Right lobe of liver (tissue), 6 donors: ENCODE data around the gene EXOC3L1. TPM values are rescaled to one million over a fixed set of nuclear protein-coding genes. Genes with fewer than 3 reads are reported as not detected.
A peak's percentile ranks its signal among the peaks of the same experiment; 100 is the strongest.

Experiments
- ATAC-seq, 4 donors: fragments of 200-7000 bp; cut with Tn5 transposase; one replicate each; pipeline ENCODE4 v1.9.1; 2020; ENCODE audit warnings: mild to moderate bottlenecking in 4 of 4, moderate library complexity in 4 of 4
- DNase-seq, 3 donors: peaks; one replicate each; pipeline ENCODE4 v3.0.0-alpha.2; 2020
- H3K27ac ChIP-seq, 3 donors: fragments of 200-600 bp; one replicate each; pipeline ENCODE4 v1.8.0; 2022
- H3K27me3 ChIP-seq, 2 donors: fragments of 200-600 bp; one replicate each; pipeline ENCODE4 v1.8.0; 2022
- H3K36me3 ChIP-seq, 4 donors: fragments of 200-600 bp; sonication (generic) in 1 of 4; one replicate each; pipeline versions ENCODE4 v1.5.1 to v1.8.0; 2017 to 2022; ENCODE audit warnings: control low read depth in 1 of 4
- H3K4me1 ChIP-seq, 4 donors: fragments of 200-600 bp; sonication (generic) in 1 of 4; one replicate each; pipeline versions ENCODE4 v1.5.1 to v1.8.0; 2017 to 2022; ENCODE audit warnings: control low read depth in 1 of 4
- H3K4me3 ChIP-seq, 3 donors: fragments of 200-600 bp; one replicate each; pipeline ENCODE4 v1.8.0; 2022
- H3K9me3 ChIP-seq, 4 donors: fragments of 200-600 bp; sonication (generic) in 1 of 4; one replicate each; pipeline versions ENCODE4 v1.5.1 to v1.8.0; 2017 to 2022; ENCODE audit warnings: control low read depth in 1 of 4
- POLR2A ChIP-seq: fragments of 450-650 bp; IDR thresholded peaks from one replicate; pipeline ENCODE4 v1.6.1; 2017; ENCODE audit warnings: antibody characterized with exemption, mild to moderate bottlenecking
- WGBS: methylation state at CpG from one replicate; pipeline ENCODE4 v1.1.6; 2018; ENCODE audit warnings: low coverage, low lambda C conversion rate; ENCODE audit not compliant: insufficient coverage; ENCODE audit errors: missing lambda C conversion rate; 5-methylcytosine and 5-hydroxymethylcytosine counted together
- intact Hi-C, 2 donors: fragments of 100-400 bp; cut with DNase I; formaldehyde crosslinking; loops; one replicate each; pipeline versions ENCODE4 v1.11.2 to v1.14.1; 2022
- total RNA-seq, 6 experiments: library from RNA; depleted of rRNA in 2 of 6; stranded (reverse); fragments of >200 nt in 2 of 6; fragmentation: NEBNext Ultra II Directional in 3 of 6; extraction: Animal tissue kit (Norgen Biotek cat#: 25700) in 3 of 6; gene quantifications; one replicate each; pipeline versions ENCODE4 v1.1.0 to v1.2.4, GENCODE V29; 2016 to 2023
- TF ChIP-seq, protein P1 (sequence below), 4 donors: fragments of 200-600 bp in 3 of 4; fragments of 450-650 bp in 1 of 4; IDR thresholded peaks; one replicate each; pipeline versions ENCODE4 v1.5.1 to v1.8.0; 2016 to 2022; ENCODE audit warnings: antibody characterized with exemption in 4 of 4, mild to moderate bottlenecking in 2 of 4
- donor health status: DM: no; HTN: yes; CAD: no.
- donor health status: DM: no; HTN: no; CAD: no.
- donor health status: DM: no; HTN: no; CAD: no.
- donor health status: DM: no; HTN: yes; CAD: no.
- donor health status: DM: no; HTN: yes; CAD: no.

Gene EXOC3L1
- total RNA-seq, 6 experiments from 2014 or later, result 1.8 to 4.3 (median 2.5) TPM

DNA sequence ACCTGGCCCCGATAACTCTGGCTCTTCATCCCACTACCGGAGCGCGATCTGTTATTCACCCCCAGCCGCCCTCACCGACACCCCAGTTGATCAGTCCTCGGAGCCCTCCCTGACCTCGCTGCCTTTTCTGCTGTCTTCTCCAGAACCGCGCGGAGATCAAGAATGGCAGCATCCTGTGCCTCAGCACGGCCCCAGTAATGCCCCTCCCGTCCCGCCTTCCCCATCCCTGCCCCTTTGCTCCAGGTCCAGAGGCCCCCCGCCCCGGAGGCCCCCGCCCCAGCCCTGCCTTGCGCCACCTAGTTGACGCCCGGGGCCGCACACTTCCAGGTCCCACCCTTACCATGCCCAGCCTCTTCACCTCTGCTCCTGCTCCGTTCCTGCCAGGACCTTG is 9.9 kb upstream of the EXOC3L1 start:
- Histone ChIP-seq H3K27ac (no peak overlapping the region), H3K4me1 (peaks cover 0 to 7% (median 0%) of the 10 kb centered on the region in 4 donors), H3K27me3 (no peaks in the 10 kb centered on the region), H3K4me3 (peak overlapping the region; percentile 30 to 58 (median 51)), H3K36me3 (peaks cover 0 to 39% (median 14%) of the 10 kb centered on the region in 4 donors), H3K9me3 (no peaks in the 10 kb centered on the region)
- DNase-seq (no peak), ATAC-seq (peak; percentile 1 to 12 (median 5))
- WGBS, result 40% methylated on average over 5 of the region's 22 CpGs
- TF ChIP-seq POLR2A, result no peak
- TF ChIP-seq, protein P1, sequence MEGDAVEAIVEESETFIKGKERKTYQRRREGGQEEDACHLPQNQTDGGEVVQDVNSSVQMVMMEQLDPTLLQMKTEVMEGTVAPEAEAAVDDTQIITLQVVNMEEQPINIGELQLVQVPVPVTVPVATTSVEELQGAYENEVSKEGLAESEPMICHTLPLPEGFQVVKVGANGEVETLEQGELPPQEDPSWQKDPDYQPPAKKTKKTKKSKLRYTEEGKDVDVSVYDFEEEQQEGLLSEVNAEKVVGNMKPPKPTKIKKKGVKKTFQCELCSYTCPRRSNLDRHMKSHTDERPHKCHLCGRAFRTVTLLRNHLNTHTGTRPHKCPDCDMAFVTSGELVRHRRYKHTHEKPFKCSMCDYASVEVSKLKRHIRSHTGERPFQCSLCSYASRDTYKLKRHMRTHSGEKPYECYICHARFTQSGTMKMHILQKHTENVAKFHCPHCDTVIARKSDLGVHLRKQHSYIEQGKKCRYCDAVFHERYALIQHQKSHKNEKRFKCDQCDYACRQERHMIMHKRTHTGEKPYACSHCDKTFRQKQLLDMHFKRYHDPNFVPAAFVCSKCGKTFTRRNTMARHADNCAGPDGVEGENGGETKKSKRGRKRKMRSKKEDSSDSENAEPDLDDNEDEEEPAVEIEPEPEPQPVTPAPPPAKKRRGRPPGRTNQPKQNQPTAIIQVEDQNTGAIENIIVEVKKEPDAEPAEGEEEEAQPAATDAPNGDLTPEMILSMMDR (IDR thresholded peaks at IDR 0.05), result no peak
- intact Hi-C loops, result loop anchor here in 1 of 2 donors (5.0 kb wide), 1 partner anchor 32 kb away; no protein-coding TSS in a partner anchor

DNA sequence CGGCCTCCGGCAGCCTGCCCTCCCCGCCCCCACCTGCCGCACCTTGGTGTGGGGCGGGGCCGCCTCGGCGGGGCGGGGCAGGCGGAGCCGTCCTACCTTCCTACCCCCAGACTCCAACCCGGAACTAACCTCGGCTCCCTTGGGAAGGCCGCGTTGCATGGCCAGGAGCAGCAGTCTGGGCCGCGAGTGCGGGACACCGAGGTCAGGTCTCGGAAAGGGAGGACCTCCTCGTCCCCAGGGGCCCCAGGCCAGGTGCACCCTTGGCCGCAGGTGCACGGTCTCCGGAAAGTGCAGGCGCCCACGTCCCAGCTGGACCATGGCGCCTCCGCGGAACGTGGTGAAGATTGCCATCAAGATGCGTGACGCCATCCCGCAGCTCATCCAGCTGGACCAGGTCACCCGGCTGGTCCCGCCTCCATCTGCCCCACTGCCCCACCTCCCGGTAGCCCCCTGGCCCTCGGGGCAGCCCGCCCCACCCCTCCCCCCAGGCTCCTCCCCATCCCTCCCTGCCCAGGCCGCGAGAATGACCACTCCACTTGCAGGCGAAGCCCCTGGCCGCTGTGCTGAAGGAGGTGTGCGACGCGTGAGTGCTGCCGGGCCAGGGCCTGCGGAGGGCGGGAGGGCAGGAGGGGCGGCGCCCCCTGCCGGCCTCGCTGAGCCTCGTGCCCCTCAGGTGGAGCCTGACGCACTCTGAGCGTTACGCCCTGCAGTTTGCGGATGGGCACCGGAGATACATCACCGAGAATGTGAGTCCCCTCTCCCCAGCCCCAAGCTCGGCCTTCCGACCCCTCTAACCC is 9.3 kb upstream of the EXOC3L1 start, which contains the start of gene ELMO3:
TSS of gene ELMO3 (plus strand) at position 121 of the 797 bp plus-strand sequence. CDS start at position 317, 196 bp downstream.
- peak in 1 of 3 donors; percentile 55 for DNase-seq
- peak within 1 kb of the TSS; percentile 30 to 58 (median 51) for H3K4me3 ChIP-seq
- H3K9me3 ChIP-seq, result no peaks in the 10 kb centered on the region
- no peaks in the 10 kb centered on the region for H3K27me3 ChIP-seq
- peaks cover 0 to 7% (median 0%) of the 10 kb centered on the region in 4 donors for H3K4me1 ChIP-seq
- H3K27ac ChIP-seq, result no peak within 1 kb of the TSS
- 26% methylated on average over 8 of the region's 61 CpGs for WGBS
- peaks cover 0 to 45% (median 18%) of the 10 kb centered on the region in 4 donors for H3K36me3 ChIP-seq
- peak; percentile 76 to 81 (median 76) for ATAC-seq
- TF ChIP-seq, protein P1 (IDR thresholded peaks at IDR 0.05), result peak; percentile 32 to 57 (median 48)
- peak; percentile 24 for TF ChIP-seq POLR2A
- intact Hi-C loops, result loop anchor here in 1 of 2 donors (5.0 kb wide), 1 partner anchor 33 kb away; no protein-coding TSS in a partner anchor

DNA sequence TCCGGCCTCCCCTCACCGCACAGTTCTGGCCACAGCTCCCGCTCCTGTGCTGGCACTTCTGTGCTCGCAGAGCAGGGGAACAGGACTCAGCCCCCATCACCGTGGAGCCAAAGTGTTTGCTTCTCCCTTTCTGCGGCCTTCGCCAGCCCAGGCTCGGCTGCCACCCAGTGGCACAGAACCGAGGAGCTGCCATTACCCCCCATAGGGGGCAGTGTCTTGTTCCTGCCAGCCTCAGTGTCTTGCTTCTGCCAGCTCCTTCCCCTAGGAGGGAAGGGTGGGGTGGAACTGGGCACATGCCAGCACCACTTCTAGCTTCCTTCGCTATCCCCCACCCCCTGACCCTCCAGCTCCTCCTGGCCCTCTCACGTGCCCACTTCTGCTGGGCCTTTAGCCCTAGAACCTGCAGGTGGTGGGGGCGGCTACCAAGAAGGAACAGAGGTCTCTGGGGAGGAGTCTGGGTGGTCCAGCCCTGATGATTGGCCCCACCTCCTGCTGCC is 8.3 kb upstream of the EXOC3L1 start:
- no peak overlapping the region for H3K27ac ChIP-seq
- peaks cover 0 to 16% (median 2%) of the 10 kb centered on the region in 4 donors for H3K4me1 ChIP-seq
- no peak for DNase-seq
- no peaks in the 10 kb centered on the region for H3K9me3 ChIP-seq
- no peaks in the 10 kb centered on the region for H3K27me3 ChIP-seq
- intact Hi-C loops, result loop anchor here in 1 of 2 donors (5.0 kb wide), 1 partner anchor 34 kb away; no protein-coding TSS in a partner anchor
- ATAC-seq, result peak; percentile 5 to 50 (median 36)
- TF ChIP-seq, protein P1 (IDR thresholded peaks at IDR 0.05), result peak; percentile 26 to 49 (median 30)
- no peak for TF ChIP-seq POLR2A
- H3K36me3 ChIP-seq, result peaks cover 0 to 47% (median 18%) of the 10 kb centered on the region in 4 donors
- WGBS, result 35% methylated on average over 4 of the region's 12 CpGs
- H3K4me3 ChIP-seq, result no peak overlapping the region

DNA sequence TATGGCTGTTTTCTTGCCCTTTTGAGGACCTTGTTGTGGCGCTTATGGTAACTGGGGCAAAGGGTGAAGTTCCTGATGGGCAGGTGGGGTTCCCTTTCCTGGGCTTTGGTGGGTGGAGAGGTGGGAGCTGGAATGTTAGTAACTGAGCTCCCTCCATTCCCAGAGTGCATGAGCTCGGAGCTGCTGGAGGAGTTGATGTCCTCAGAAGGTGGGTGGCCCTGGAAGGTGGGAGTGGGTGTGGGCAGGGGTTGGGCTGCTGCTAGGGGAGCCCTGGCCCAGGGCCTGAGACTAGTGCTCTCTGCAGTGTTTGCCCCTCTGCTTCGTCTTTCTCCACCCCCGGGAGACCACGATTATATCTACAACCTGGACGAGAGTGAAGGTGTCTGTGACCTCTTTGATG is 7.8 kb upstream of the EXOC3L1 start:
- Histone ChIP-seq H3K36me3 (peaks cover 0 to 44% (median 18%) of the 10 kb centered on the region in 4 donors), H3K4me1 (peaks cover 0 to 21% (median 5%) of the 10 kb centered on the region in 4 donors), H3K27me3 (no peaks in the 10 kb centered on the region), H3K9me3 (no peaks in the 10 kb centered on the region), H3K27ac (no peak overlapping the region), H3K4me3 (no peak overlapping the region)
- no peak for DNase-seq
- no peak for ATAC-seq
- intact Hi-C loops, result loop anchor here in 1 of 2 donors (5.0 kb wide), 1 partner anchor 35 kb away; no protein-coding TSS in a partner anchor
- TF ChIP-seq, protein P1 (IDR thresholded peaks at IDR 0.05), result no peak
- TF ChIP-seq POLR2A, result no peak
- WGBS, result 40% methylated on average over 1 of the region's 6 CpGs
